ENCODE measurements around the gene SSR3.

Gene SSR3

GRCh38 chr3:156554515-156554841 lies 439 bp downstream of the SSR3 start:
- H3K36me3 ChIP-seq (ENCODE audit: low read depth) = peaks cover 44% of the 10 kb centered on the region
- TF ChIP-seq CTCF (IDR thresholded peaks at IDR 0.05; ENCODE audit: poor library complexity, severe bottlenecking) = no peak
- no peaks in the 10 kb centered on the region for H3K9me3 ChIP-seq (ENCODE audit: severe bottlenecking)
- no peaks in the 10 kb centered on the region for H3K27me3 ChIP-seq (ENCODE audit: insufficient read depth, poor library complexity, severe bottlenecking)
- peak overlapping the region; percentile 63 for H3K4me3 ChIP-seq (ENCODE audit: severe bottlenecking)
- peak overlapping the region; percentile 93 for H3K27ac ChIP-seq (ENCODE audit: poor library complexity, severe bottlenecking)
- ATAC-seq (ENCODE audit: low read depth) (no peak), DNase-seq (ENCODE audit: low spot score) (no peak)
- peaks cover 44% of the 10 kb centered on the region for H3K4me1 ChIP-seq (ENCODE audit: insufficient read depth, poor library complexity, severe bottlenecking)

- Histone ChIP-seq H3K27ac (ENCODE audit: poor library complexity, severe bottlenecking) (peak overlapping the region; percentile 93), H3K4me1 (ENCODE audit: insufficient read depth, poor library complexity, severe bottlenecking) (peaks cover 51% of the 10 kb centered on the region), H3K9me3 (ENCODE audit: severe bottlenecking) (no peaks in the 10 kb centered on the region), H3K4me3 (ENCODE audit: severe bottlenecking) (peak overlapping the region; percentile 63), H3K27me3 (ENCODE audit: insufficient read depth, poor library complexity, severe bottlenecking) (no peaks in the 10 kb centered on the region), H3K36me3 (ENCODE audit: low read depth) (peaks cover 51% of the 10 kb centered on the region)
- TF ChIP-seq CTCF (IDR thresholded peaks at IDR 0.05; ENCODE audit: poor library complexity, severe bottlenecking) = no peak
- DNase-seq (ENCODE audit: low spot score) = no peak
- no peak for ATAC-seq (ENCODE audit: low read depth)
Observed at GRCh38 chr3:156553705-156554356, 1.1 kb downstream of the SSR3 start.

- ATAC-seq (ENCODE audit: low read depth) (no peak), DNase-seq (ENCODE audit: low spot score) (no peak)
- Histone ChIP-seq H3K4me3 (ENCODE audit: severe bottlenecking) (peak overlapping the region; percentile 63), H3K9me3 (ENCODE audit: severe bottlenecking) (no peaks in the 10 kb centered on the region), H3K4me1 (ENCODE audit: insufficient read depth, poor library complexity, severe bottlenecking) (peaks cover 59% of the 10 kb centered on the region), H3K36me3 (ENCODE audit: low read depth) (peaks cover 59% of the 10 kb centered on the region), H3K27me3 (ENCODE audit: insufficient read depth, poor library complexity, severe bottlenecking) (no peaks in the 10 kb centered on the region), H3K27ac (ENCODE audit: poor library complexity, severe bottlenecking) (peak overlapping the region; percentile 93)
- no peak for TF ChIP-seq CTCF (IDR thresholded peaks at IDR 0.05; ENCODE audit: poor library complexity, severe bottlenecking)
Observed at GRCh38 chr3:156552973-156553372, 1.9 kb downstream of the SSR3 start.

- Histone ChIP-seq H3K4me1 (ENCODE audit: insufficient read depth, poor library complexity, severe bottlenecking) (peaks cover 72% of the 10 kb centered on the region), H3K4me3 (ENCODE audit: severe bottlenecking) (no peak overlapping the region), H3K9me3 (ENCODE audit: severe bottlenecking) (no peaks in the 10 kb centered on the region), H3K36me3 (ENCODE audit: low read depth) (peaks cover 72% of the 10 kb centered on the region), H3K27ac (ENCODE audit: poor library complexity, severe bottlenecking) (peak overlapping the region; percentile 93), H3K27me3 (ENCODE audit: insufficient read depth, poor library complexity, severe bottlenecking) (no peaks in the 10 kb centered on the region)
- no peak for DNase-seq (ENCODE audit: low spot score)
- TF ChIP-seq CTCF (IDR thresholded peaks at IDR 0.05; ENCODE audit: poor library complexity, severe bottlenecking) = no peak
- peak; percentile 67 for ATAC-seq (ENCODE audit: low read depth)
Observed at GRCh38 chr3:156551746-156552145, 3.2 kb downstream of the SSR3 start.

- H3K4me1 ChIP-seq (ENCODE audit: insufficient read depth, poor library complexity, severe bottlenecking) = peaks cover 73% of the 10 kb centered on the region
- TF ChIP-seq CTCF (IDR thresholded peaks at IDR 0.05; ENCODE audit: poor library complexity, severe bottlenecking) = no peak
- DNase-seq (ENCODE audit: low spot score) (no peak), ATAC-seq (ENCODE audit: low read depth) (no peak)
- H3K9me3 ChIP-seq (ENCODE audit: severe bottlenecking) = no peaks in the 10 kb centered on the region
- peaks cover 77% of the 10 kb centered on the region for H3K36me3 ChIP-seq (ENCODE audit: low read depth)
- no peaks in the 10 kb centered on the region for H3K27me3 ChIP-seq (ENCODE audit: insufficient read depth, poor library complexity, severe bottlenecking)
- peak overlapping the region; percentile 93 for H3K27ac ChIP-seq (ENCODE audit: poor library complexity, severe bottlenecking)
- H3K4me3 ChIP-seq (ENCODE audit: severe bottlenecking) = no peak overlapping the region
Observed at GRCh38 chr3:156551261-156551660, 3.7 kb downstream of the SSR3 start.

Data from RWPE2 (cell line).